H1 (cell line): ENCODE data around the gene ATP9B.

Experiments used
- CHD1 ChIP-seq: IDR thresholded peaks from 2 replicates; pipeline ENCODE4 v1.6.1; 2012; ENCODE audit warnings: low read depth, low read length, improper control_type of control experiment
- CHD2 ChIP-seq: IDR thresholded peaks from 2 replicates; pipeline ENCODE4 v1.6.1; 2012; ENCODE audit warnings: low read length, improper control_type of control experiment
- EZH2 ChIP-seq: fragments of 200-600 bp; sonication (generic); IDR thresholded peaks from 2 replicates; pipeline ENCODE4 v1.7.1; 2012; ENCODE audit warnings: low read depth, mild to moderate bottlenecking, moderate library complexity, low read length, inconsistent platforms; ENCODE audit not compliant: severe bottlenecking
- FOSL1 ChIP-seq: IDR thresholded peaks from 2 replicates; pipeline ENCODE4 v1.6.1; 2011; ENCODE audit warnings: mild to moderate bottlenecking, low read depth, low read length, moderate library complexity; ENCODE audit not compliant: insufficient read depth
- GTF2F1 ChIP-seq: IDR thresholded peaks from 2 replicates; pipeline ENCODE4 v1.6.1; 2012; ENCODE audit warnings: low read depth, low read length, improper control_type of control experiment, borderline replicate concordance
- POLR2A ChIP-seq, 2 experiments: IDR thresholded peaks; 1 replicate in 1 of 2; 2 replicates in 1 of 2; pipeline ENCODE4 v1.6.1; 2011; ENCODE audit warnings: low read depth in 2 of 2, low read length in 2 of 2, mild to moderate bottlenecking in 2 of 2; ENCODE audit errors: control extremely low read depth in 1 of 2
- RBBP5 ChIP-seq: IDR thresholded peaks from 2 replicates; pipeline ENCODE4 v1.7.1; 2012; ENCODE audit warnings: low read depth, mild to moderate bottlenecking, inconsistent platforms, low read length, moderate library complexity, borderline replicate concordance
- RFX5 ChIP-seq: IDR thresholded peaks from 2 replicates; pipeline ENCODE4 v1.6.1; 2011; ENCODE audit warnings: low read depth, low read length, improper control_type of control experiment, borderline replicate concordance
- TAF1 ChIP-seq: IDR thresholded peaks from 2 replicates; pipeline ENCODE4 v1.6.1; 2011; ENCODE audit warnings: mild to moderate bottlenecking, low read depth, low read length
- ZNF274 ChIP-seq: IDR thresholded peaks from 2 replicates; pipeline ENCODE4 v1.7.0; 2012; ENCODE audit warnings: low read length, borderline replicate concordance; ENCODE audit errors: extremely low read depth

DNA sequence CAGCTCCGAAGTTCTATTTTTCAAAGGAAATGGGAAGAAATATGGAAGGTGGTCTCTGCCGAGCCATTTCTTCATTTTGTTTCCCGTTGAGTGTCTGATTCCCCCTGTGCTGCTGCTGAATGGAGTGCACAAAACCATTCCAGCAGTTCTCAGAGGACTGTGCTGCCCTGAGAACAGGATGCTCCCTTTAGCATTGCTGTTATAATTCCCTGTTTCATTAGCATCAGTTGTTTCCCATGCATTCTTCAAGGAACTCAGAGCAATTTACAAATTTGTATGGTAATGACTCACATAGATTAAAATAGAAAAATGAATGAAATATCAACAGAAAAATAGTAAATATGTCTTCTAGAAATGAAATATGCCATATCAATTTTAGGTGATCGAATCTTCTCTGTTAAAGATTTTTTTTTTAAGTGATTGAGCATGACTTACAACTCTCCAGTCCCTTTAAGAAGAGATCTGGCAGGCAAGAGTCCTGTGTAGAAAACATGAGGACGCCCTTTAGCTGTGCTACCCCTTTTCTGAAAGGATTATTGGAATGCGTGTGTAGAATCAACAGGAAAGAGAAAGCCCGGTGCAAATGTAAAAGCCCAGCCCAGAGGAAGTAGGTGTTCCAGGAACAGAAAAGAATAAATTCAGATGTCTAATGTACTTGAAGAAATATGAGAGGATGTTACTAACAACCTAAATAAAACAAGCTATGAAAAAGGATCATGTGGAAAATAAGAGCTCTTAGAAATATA, 118.5 kb downstream of the ATP9B start:
- TF ChIP-seq POLR2A (IDR thresholded peaks at IDR 0.05; ENCODE audit: control extremely low read depth in 1 of 2, low read depth in 2 of 2, low read length in 2 of 2) (no peak), RBBP5 (no peak), TAF1 (no peak), CHD1 (no peak), RFX5 (no peak), EZH2 (no peak), CHD2 (no peak), FOSL1 (no peak), ZNF274 (no peak), GTF2F1 (no peak)
